Large intestine (tissue), 3 donors: Measurements from ENCODE around the gene FOXF2. TPM values are rescaled to one million over a fixed set of nuclear protein-coding genes. Genes with fewer than 3 reads are reported as not detected.
A peak's percentile ranks its signal among the peaks of the same experiment; 100 is the strongest.

ENCODE experiments used
- DNase-seq, 2 donors: peaks; one replicate each; pipeline versions ENCODE4 v3.0.0 to v3.0.0-alpha.2; 2013
- H3K27ac ChIP-seq: one replicate; pipeline ENCODE4 v1.5.1; 2013; ENCODE audit warnings: low read length
- H3K27me3 ChIP-seq: 2 replicates; pipeline ENCODE4 v1.6.1; 2013; ENCODE audit warnings: low read length; ENCODE audit not compliant: control insufficient read depth, insufficient read depth
- H3K36me3 ChIP-seq: 2 replicates; pipeline ENCODE4 v1.6.1; 2013; ENCODE audit warnings: low read length; ENCODE audit not compliant: control insufficient read depth, insufficient read depth
- H3K4me1 ChIP-seq: one replicate; pipeline ENCODE4 v1.6.1; 2013; ENCODE audit warnings: low read length; ENCODE audit not compliant: control insufficient read depth, insufficient read depth
- H3K4me3 ChIP-seq: one replicate; pipeline ENCODE4 v1.5.1; 2013; ENCODE audit warnings: low read length
- H3K9me3 ChIP-seq: one replicate; pipeline ENCODE4 v1.6.1; 2013; ENCODE audit warnings: mild to moderate bottlenecking, low read depth, low read length, moderate library complexity; ENCODE audit not compliant: control insufficient read depth
- WGBS: methylation state at CpG from one replicate; pipeline ENCODE4 v1.1.5; 2013; ENCODE audit warnings: low lambda C conversion rate; ENCODE audit not compliant: insufficient coverage; 5-methylcytosine and 5-hydroxymethylcytosine counted together
- polyA plus RNA-seq: library from polyadenylated mRNA; unstranded; fragments of 120-200 nt; gene quantifications from one replicate; pipeline ENCODE4 v1.2.1, GENCODE V29; 2013

The FOXF2 gene
- polyA plus RNA-seq, 1 donor = 25.0 TPM

DNA sequence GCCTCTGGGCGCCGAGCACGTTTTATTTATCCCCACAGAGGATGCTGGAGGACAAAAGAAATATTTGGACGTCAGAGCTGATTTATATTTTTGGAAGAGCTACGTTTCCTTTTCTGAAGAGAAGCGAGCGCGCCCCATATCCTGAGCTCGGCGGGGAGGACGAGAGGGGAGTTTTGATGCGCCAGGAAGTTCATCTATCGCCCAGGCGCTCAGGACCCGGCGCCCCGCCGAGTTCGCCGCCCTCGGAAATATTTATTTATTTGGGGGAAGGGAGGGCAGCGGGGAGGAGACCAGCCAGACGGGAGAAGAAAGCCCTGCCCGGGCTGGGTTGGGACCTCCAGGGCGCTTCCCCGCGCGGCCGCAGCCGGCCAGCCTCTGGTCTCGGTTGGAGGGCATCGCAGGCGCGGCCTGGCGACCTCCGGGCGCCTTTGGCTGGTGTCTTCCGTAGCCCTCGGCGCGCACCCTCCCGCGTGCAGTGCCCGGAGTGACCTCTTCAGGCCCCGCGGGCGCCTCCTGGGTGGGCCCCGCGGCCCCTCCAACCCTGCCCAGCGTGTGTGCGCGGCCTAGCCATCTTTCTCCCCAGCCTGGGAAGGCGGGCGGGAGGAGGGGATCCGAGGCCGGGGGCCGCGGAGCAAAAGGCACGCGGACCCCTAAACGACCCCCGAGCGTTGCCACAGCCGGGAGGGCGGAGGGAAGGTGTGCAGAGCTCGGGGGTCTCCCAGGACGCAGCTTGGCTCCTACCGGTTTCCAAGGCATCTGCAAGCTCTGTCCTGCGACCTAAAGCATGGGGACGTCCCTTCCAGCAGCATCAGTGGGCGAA lies 5.4 kb upstream of the FOXF2 start:
- Histone ChIP-seq H3K27ac (peak overlapping the region; percentile 74), H3K36me3 (no peaks in the 10 kb centered on the region), H3K9me3 (peaks cover 6% of the 10 kb centered on the region), H3K27me3 (peaks cover 98% of the 10 kb centered on the region), H3K4me3 (no peak overlapping the region), H3K4me1 (peaks cover 8% of the 10 kb centered on the region)
- DNase-seq = peak in 1 of 2 donors; percentile 44
- no CpG with 5 or more reads among the region's 71 CpGs for WGBS

DNA sequence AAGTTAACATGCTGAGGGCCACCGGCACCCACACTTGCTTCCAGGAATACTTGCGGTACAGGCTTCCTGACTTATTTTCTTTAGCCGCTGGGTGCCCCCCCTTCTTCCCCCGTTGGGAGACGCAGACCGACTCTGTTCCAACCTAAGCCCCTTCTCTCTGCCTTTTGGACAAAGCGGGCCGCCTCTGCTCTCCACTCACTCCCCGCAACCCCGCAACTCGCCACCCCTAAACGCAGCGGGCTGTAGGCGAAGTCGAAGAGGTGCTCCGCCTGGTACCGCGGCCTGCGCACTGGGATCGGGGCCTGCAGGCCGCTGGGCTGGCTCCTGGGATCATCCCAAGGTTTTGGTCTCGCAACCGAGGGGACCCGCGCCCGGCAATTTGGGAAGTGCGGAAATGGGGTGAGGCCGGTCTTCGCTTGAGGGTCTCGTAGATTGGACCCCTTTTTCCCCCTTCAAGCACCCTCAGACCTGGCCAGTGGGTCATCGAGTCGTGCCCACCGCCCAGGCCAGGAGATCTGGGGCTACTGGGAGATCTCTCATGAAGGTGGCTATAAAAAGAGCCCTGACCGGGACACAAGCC lies 4.7 kb upstream of the FOXF2 start:
- H3K27ac ChIP-seq = peak overlapping the region; percentile 74
- H3K4me1 ChIP-seq = peaks cover 8% of the 10 kb centered on the region
- no peak overlapping the region for H3K4me3 ChIP-seq
- H3K9me3 ChIP-seq = no peaks in the 10 kb centered on the region
- no peaks in the 10 kb centered on the region for H3K36me3 ChIP-seq
- peaks cover 94% of the 10 kb centered on the region for H3K27me3 ChIP-seq
- DNase-seq = peak in 1 of 2 donors; percentile 11
- no CpG with 5 or more reads among the region's 34 CpGs for whole genome bisulfite sequencing

DNA sequence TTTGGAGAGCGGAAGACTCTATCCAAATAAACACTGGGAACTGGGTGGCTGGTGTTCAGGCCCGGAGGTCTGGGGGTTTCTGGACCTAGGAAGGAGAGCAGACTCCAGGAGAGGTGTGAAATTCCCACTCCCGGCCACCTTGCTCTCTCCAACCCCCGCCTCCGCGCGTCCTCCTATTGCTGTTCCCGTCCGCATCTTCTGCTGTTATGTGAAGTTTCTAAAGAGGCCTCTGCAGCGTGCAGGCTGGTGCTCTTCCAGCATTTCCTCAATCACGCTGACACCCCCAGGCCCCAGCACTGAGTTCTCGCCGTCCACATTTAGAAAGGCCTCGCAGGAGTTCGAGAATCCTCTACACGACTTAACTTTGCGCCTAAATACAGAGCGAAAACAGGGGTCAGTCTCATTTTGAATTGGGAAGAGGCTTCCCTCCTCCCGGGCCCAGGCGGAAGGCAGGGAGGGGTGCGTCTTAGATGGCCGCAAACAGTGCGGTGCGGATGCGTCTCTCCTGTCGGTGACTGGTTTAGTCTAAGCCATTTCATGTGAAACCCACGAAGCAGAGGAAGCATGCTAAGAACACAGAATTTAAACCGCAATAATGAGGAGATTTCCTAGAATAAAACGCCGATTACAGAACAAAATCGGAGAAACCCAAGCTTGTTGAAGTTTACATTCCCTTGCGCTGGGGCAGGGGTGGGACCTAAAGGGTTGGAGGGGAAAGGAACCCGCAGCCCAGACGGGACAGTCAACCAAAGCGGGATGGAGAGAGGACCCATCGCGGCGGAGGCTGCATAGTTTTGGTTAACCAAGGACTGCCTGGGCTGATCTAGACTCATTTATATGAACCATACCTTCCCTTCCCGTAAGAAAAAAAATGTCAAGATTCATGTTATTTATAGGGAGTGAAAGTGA lies 4.0 kb upstream of the FOXF2 start:
- H3K27ac ChIP-seq = peak overlapping the region; percentile 74
- no peaks in the 10 kb centered on the region for H3K9me3 ChIP-seq
- DNase-seq = peak in 1 of 2 donors; percentile 20
- H3K4me1 ChIP-seq = peaks cover 8% of the 10 kb centered on the region
- H3K36me3 ChIP-seq = no peaks in the 10 kb centered on the region
- WGBS = 0% methylated on average over 1 of the region's 39 CpGs
- no peak overlapping the region for H3K4me3 ChIP-seq
- peaks cover 90% of the 10 kb centered on the region for H3K27me3 ChIP-seq

DNA sequence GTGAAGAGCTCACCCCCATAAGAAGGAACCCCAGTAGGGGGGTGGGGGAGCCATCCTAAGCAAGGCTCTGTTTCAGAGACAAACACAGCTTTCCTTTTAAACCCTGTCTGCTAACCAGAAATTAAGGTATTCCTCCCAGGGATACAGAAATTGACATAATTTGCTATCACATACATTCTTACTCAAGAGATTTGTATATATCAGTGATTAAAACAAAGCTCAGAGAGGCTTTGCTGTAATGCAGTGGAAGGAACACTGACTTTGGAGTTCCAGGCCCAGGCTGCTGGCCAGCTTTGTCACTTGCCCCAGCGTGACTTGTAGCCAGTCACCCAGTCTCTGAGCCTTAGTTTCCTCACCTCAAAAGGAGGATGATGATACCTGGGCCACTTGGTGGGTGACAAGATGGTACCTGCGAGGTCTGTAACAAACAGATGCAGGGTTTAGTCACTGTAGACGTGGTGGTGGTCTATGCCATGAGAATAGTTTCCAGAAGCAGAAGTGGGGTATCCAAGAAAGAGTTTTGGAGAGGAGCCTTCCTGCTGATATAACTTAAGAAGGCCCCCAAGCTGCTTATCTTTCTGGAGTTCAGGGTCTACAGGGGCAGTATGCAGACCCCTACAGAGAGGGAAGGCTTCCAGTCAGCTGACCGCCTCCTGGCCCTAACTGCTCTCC lies 3.2 kb upstream of the FOXF2 start:
- DNase-seq = no peak
- Histone ChIP-seq H3K4me3 (no peak overlapping the region), H3K4me1 (peaks cover 8% of the 10 kb centered on the region), H3K9me3 (peaks cover 3% of the 10 kb centered on the region), H3K27me3 (peaks cover 88% of the 10 kb centered on the region), H3K27ac (peak overlapping the region; percentile 74), H3K36me3 (peaks cover 4% of the 10 kb centered on the region)
- no CpG with 5 or more reads among the region's 4 CpGs for WGBS

DNA sequence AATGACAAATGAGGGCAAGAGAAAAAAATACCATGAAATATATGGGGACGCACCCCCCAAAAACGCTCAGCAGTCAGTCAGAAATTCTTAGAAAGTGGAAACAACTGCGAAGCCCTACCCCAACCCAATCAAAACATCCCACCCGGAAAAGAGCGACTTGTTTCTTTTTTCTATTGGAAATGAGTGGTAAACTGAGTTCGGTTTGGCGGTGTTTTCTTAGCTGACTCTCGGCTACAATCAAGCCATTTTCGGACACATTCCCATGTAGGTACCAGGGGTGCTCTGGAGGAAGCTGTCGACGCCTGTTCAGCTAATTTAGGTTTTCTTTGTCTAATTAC lies 1.9 kb upstream of the FOXF2 start:
- peaks cover 89% of the 10 kb centered on the region for H3K27me3 ChIP-seq
- H3K27ac ChIP-seq = peak overlapping the region; percentile 74
- DNase-seq = no peak
- WGBS = no CpG with 5 or more reads among the region's 11 CpGs
- peaks cover 2% of the 10 kb centered on the region for H3K4me1 ChIP-seq
- H3K9me3 ChIP-seq = peaks cover 3% of the 10 kb centered on the region
- H3K36me3 ChIP-seq = peaks cover 5% of the 10 kb centered on the region
- H3K4me3 ChIP-seq = peak overlapping the region; percentile 26

DNA sequence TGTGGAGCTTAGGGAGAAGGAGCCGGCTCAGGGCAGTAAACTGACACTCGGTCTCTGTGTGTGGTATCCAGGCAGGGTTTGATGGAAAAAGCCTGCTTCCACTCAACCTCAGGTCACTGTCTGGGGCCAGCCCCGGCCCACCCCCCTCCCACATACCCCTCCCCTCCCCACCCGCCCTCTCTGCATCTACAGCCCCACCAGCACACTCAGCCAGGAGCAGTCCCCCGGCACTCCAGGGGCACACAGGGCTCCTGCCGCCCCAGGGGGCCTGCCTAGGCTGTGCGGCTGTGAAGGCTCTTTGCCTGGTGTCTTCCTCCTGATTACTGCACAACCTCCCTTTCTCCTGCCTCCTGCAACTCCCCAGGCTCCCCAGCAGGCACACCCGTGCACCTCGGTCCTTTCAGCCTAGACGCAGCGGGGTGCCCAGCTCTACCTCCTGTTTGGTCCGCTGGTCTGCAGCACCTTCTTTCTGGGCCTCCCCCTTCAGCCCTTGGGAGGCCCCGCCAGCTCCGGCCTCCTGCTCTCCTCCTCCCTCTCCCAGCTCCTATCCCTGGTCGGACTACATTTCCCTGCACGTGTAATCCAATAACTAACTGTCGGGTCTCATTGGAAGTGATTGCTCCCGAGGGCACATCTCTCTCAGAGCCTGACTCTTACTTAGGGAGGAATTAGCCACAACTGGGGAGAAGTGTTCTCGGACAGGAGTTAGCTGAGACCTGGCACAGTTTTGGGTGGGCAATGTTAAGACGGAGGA lies 1.3 kb upstream of the FOXF2 start:
- peak overlapping the region; percentile 47 for H3K4me3 ChIP-seq
- peaks cover 2% of the 10 kb centered on the region for H3K4me1 ChIP-seq
- peaks cover 89% of the 10 kb centered on the region for H3K27me3 ChIP-seq
- 0% methylated on average over 1 of the region's 20 CpGs for WGBS
- H3K36me3 ChIP-seq = peaks cover 5% of the 10 kb centered on the region
- H3K27ac ChIP-seq = peak overlapping the region; percentile 79
- H3K9me3 ChIP-seq = peaks cover 3% of the 10 kb centered on the region
- peak in 1 of 2 donors; percentile 31 for DNase-seq

DNA sequence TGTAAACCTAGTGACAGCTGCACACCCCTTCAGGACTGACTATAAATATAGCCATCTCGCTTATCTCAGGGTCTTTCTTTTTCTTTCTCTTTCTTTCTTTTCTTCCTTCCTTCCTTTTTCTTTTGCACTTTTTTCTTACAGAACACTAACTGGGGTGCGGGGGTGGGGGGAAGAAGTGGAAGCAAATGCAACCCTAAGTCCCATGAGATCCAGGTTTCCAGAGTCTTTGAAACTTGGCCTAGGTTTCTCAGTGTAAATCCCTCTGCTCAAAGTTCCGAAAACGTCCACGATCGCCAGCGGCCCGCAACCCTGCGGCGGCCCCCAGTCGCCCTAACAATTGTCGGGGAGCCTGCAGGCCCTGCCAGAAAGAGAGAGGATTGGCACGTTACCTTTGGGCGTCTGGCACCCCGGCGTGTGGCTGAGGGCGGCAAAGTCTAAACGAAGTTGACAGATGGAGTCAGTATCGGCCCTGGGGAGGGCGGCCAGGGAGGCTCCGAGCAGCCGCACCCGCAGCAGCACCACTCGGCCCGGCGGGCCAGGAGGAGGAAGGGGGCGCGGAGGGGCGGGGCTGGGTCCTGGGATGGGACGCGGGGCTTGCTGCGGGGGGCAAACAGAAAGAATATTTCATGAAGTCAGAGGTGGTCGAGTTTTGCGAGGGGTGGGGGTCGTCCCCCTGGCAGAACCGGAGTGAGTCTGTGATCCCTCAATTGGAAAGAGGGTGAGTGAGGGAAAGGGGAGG lies 577 bp upstream of the FOXF2 start:
- peaks cover 89% of the 10 kb centered on the region for H3K27me3 ChIP-seq
- no peak for DNase-seq
- peak overlapping the region; percentile 79 for H3K27ac ChIP-seq
- H3K36me3 ChIP-seq = peaks cover 7% of the 10 kb centered on the region
- 0% methylated on average over 1 of the region's 36 CpGs for WGBS
- peaks cover 3% of the 10 kb centered on the region for H3K9me3 ChIP-seq
- H3K4me1 ChIP-seq = peaks cover 2% of the 10 kb centered on the region
- peak overlapping the region; percentile 47 for H3K4me3 ChIP-seq

DNA sequence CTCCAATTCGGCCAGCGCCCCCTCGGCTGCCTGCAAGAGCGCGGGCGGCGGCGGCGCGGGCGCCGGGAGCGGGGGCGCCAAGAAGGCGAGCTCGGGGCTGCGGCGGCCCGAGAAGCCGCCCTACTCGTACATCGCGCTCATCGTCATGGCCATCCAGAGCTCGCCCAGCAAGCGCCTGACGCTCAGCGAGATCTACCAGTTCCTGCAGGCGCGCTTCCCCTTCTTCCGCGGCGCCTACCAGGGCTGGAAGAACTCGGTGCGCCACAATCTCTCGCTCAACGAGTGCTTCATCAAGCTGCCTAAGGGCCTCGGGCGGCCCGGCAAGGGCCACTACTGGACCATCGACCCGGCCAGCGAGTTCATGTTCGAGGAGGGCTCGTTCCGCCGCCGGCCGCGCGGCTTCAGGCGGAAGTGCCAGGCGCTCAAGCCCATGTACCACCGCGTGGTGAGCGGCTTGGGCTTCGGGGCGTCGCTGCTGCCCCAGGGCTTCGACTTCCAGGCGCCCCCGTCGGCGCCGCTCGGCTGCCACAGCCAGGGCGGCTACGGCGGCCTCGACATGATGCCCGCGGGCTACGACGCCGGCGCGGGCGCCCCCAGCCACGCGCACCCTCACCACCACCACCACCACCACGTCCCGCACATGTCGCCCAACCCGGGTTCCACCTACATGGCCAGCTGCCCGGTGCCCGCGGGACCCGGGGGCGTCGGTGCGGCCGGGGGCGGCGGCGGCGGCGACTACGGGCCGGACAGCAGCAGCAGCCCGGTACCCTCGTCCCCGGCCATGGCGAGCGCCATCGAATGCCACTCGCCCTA lies 963 bp downstream of the FOXF2 start:
- peaks cover 88% of the 10 kb centered on the region for H3K27me3 ChIP-seq
- H3K9me3 ChIP-seq = peaks cover 3% of the 10 kb centered on the region
- peaks cover 2% of the 10 kb centered on the region for H3K4me1 ChIP-seq
- WGBS = no CpG with 5 or more reads among the region's 106 CpGs
- H3K27ac ChIP-seq = peak overlapping the region; percentile 71
- peak in 1 of 2 donors; percentile 29 for DNase-seq
- H3K36me3 ChIP-seq = peaks cover 16% of the 10 kb centered on the region
- H3K4me3 ChIP-seq = peak overlapping the region; percentile 59
